Activated CD8-positive, alpha-beta memory T cell treated with anti-CD3 and anti-CD28 coated beads, Interleukin-2, amount 50 U/mL, for 48 hours (primary cell): Measurements from ENCODE around the gene MC4R.

Experiments
- DNase-seq: peaks from one replicate; pipeline ENCODE4 v3.0.0-alpha.2; 2020

The MC4R gene

DNA sequence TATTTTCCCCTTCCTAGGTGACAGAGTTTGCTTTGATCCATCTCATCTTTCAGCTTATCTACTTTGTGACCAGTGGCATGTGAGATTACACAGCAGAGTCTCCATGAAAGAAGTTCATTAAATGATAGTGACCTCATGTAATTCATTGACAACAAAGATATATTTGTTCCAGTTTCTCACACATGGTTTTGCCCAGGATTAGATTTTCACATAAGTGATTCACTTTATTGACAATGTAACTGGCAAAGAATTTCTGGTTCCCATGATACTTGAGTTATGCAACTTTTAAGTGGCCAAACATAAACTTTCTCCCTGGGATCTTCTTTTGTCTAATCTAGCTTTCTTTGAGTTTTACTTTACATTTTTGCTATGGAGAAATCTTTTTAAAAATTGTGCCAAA lies 50.0 kb downstream of the MC4R start:
- DNase-seq, result no peak
